NOMO-1 (cell line): ENCODE results near the gene ACSL3.
"Not testable (repeated sequence)": the region's sequence is repeated elsewhere in the genome, so short reads cannot be mapped to it uniquely, and the experiment has no call there.

Source experiments
- DNase-seq, 2 experiments: peaks; one replicate each; lab custom pipeline; 2025; ENCODE audit not compliant: unreplicated experiment in 2 of 2; lab: John Stamatoyannopoulos, UW

Gene ACSL3

DNA sequence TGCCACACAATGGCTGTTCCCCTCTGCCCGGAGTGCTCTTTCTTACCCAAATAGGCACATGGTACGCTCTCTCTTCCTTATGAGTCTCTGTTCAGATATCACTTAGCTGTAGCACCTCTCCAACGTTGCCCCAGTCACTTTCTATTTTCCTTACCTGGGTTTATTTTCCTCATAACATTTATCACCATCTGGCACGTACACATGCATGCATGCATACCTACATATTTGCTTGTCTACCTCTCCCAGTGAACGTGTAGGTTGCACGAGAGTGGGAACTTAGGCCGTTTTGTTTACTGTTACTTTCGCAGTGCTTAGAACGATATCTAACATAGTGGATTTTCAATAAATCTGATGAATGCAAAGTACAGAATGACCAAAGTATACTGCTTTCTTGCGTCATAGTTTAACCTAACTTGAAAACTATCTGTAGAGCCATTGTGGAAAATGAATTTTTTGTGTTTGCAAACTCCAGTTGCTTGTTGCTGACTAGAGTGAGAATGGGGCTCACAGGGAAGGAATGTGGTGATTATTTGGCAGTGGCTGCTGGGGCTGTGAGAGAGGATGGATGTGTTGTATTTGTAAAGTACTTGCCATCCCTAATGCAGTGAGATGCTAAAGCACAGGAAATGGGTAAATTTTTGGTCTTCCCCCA, 47.1 kb downstream of the ACSL3 start:
- DNase-seq: no peak

DNA sequence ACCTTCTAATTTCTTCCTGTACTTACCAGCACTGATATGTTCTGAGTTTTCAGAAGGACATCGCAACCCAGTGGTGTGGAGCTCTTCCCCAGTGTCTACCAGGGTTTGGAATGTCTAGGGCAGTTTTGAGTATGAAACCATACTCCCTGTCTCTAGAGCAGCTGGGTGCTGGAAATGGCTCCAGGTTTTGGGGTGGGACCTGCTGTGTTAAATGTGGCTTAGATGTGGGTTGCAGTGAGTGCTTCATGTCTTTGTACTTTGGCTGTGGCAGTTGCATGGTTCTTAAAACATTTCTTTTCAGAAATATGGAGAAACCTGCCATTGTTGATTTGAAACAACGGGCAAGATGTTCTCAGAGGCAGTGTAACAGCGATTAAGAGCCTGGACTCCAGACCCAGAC, 48.5 kb downstream of the ACSL3 start:
- DNase-seq: no peak

DNA sequence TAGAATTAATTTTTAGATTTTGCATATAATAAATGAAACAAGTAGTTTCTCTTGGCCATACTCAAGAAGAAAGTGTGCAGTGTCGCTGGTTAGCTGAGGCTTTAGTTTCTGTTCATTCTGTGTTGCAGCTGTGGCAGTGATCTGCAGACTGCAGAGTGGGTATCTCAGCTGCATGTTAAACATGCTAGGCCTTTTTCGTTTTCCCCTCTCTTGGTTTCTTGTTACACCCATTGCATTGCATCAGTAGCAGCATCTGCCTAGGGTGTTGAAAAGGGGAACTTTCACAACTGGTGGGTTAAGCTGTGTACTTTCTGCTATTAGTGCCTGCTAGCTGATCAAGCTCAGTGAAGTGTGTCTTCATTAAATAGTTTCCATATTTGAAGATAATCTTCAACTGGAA, 51.3 kb downstream of the ACSL3 start:
- DNase-seq: peak; percentile 82 to 97

DNA sequence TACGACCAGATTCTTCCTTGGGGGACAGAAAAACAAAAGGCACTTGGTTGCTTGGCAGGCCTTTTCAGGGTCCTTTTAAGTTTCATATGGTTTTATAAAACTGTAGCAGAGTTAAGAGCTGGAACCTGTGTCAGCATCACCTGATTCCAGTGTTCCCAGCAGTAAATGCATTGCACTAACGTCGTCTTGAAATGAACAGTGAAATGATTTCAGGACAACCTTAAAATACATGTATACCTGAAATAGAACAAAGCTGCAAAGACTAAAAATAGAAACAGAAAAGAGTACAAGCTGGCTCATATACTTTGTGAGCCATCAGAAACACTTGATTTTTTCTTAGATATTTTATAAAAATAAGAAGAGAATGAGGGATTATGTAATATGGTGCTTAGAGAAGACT, 51.9 kb downstream of the ACSL3 start:
- DNase-seq: no peak

DNA sequence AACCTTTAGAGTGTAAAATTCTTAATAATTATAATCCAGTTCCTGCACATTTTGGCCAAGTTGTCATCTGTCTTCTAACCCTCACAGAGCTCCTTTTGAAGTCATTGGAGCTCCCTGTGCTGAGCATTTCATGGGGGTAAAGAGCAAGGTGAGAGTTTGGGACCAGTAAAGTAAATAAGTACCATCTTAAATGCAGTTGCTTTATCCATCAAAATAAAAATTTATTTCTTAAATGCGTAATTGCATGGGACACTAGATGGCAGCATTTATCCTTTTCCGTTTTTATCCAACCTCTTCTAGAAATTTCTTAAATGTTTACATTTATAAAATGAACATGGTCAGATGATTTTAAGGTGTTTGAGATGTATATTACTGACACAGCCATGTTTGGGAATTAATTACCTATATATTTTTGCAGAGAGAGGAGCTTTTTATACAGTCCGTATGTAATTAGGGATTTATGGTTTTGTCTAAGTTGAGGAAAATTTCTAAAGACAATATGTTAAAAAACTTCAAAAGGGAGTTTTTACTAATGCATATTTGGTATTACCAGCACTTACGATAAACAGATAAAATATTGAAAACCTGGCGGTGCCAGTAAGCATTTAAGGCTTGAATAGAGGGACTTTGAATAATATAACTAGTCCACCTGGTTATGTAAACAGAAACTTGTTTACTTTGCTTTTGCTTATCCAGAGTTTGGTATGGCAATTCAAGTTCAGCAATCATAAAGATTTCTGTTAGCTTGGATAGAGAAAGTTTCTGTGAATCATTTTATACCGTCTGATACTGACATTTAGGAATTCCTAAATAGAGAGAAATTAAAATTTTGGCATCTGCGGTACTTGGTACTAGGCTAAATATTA, 54.5 kb downstream of the ACSL3 start:
- no peak for DNase-seq

DNA sequence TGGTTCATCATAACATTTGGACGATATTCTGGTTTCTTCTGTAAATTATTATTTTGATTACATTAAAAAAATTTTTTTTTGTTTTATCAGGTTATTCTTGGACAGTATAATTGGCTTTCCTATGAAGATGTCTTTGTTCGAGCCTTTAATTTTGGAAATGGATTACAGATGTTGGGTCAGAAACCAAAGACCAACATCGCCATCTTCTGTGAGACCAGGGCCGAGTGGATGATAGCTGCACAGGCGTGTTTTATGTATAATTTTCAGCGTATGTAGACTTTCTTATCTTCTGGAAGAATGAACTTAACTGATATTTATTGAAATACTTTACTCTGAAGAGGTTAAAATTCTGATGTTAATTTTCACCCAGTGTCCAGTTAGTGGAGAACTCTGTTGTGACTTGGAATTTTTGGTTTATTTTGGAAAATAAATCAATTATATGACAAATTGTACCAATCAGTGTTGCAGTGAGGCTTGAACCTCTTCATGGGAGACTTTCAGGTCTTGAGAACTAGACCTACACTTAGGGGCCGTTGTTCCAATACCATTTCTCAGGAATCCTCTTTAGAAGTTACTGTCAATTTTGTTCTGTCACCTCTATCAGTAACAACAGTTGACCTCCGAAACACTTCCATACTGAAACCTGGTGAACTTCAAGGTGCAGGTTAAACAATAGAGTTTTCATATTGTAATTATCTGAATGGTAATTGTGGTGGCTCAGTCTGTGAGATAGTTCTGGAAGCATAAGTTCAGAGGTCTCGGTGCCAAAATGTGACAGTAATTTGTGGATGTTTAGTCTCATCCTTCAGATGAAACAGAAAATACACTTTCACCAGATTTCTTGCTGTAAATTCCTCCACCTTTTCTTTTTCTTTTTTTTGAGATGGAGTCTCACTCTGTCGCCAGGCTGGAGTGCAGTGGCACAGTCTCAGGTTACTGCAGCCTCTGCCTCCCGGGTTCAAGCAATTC, 55.7 kb downstream of the ACSL3 start:
- no peak for DNase-seq

DNA sequence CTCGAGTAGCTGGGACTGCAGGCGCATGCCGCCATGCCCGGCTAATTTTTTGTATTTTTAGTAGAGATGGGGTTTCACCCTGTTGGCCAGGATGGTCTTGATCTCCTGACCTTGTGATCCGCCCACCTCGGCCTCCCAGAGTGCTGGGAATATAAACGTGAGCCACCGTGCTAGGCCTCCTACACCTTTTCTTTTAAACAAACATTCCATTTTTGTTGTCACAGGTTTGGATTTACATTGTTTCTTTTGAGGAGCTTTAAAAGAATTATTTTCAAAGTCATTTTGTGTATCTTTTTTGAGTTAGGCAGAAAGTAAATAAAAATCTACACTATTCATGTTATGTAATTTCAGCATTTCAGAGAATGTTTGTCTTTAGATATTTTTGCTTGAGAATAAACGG, 56.4 kb downstream of the ACSL3 start:
- not testable (repeated sequence) for DNase-seq

DNA sequence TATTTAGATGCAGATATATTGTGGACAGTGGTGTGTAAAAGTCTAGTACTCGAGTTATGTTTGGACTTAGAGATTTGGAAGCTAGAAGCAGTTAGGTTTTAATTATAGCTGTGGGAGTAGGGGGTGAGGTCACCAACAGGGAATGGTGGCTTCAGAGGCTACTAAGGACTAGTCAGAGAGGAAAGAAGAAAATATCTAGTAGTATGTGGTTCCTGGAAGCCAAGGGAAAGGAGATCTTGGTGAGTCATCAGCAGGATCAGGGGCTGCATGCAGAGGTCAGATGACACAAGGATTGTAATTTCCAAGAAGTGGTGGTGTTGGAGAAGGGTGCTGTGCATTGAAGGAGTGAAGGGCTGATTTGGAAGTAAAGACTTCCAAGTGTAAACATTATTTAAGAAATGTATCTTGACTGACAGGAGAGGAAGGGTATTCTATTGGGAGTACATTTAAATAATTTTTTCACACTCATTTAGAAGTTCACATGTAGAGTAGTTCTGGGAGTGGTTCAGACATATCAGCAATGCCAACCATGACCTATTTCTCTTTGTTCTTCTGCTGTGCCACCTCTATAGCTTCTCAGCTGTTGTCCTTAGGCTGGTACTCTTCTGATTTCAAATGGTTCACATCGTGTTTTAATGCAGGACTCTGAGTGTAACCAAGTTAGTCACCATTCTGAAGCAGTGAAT, 59.1 kb downstream of the ACSL3 start:
- no peak for DNase-seq

DNA sequence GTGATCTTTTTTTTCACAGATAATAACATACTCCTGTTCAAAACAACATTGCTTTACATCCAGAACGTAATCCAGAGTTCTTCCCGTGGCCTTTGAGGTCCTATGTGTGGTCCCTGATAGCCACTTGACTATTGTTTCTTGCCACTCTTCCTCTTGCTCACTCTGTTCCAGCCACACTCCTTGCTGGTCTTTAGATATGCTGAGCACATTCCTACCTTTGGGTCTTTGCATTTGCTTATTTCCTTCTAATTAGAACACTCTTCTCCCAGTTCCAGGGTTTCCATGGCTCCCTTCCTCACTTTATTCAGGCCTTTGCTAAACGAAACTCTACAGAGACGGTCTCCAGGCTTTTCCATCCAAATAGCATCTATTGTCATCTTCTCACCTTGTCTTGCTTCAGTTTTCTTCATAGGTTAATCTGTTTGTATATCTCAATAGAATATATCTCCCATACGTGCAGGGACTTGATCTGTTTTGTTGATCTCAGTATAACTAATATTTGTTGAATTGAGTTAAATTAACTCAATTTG, 59.9 kb downstream of the ACSL3 start:
- DNase-seq: no peak

DNA sequence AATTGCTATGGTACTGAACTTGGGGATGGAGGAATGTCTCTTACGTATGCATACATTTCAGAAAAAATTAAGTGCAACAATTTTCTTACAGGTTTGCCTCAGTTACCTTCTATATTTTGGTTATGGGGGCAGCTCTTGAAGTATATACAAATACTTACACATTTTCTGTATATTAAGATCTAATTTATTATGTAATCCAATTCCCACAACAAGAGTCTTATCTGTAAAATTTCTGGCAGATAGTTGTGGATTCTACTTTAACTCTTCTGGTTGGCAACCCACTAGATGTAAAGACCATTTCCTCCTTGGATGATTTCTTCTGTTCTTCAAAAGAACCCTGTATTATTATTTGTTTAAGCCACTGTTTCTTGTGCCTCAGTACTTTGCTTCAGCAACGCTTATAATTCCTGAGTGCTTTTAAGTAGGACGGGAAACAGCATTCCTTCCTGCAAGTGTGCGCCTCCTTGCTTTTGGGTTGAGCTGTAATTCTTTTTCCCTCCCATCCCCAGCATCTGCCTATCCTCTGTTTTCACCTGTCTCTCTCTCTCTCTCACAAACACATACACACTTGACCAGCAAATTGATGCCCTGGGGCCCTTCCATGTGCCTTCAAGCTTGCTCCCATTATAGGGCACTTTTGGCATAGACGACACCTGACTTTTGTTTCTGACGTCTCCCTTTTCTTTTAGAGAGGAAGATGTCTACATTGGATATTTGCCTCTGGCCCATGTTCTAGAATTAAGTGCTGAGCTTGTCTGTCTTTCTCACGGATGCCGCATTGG, 61.4 kb downstream of the ACSL3 start:
- no peak for DNase-seq

DNA sequence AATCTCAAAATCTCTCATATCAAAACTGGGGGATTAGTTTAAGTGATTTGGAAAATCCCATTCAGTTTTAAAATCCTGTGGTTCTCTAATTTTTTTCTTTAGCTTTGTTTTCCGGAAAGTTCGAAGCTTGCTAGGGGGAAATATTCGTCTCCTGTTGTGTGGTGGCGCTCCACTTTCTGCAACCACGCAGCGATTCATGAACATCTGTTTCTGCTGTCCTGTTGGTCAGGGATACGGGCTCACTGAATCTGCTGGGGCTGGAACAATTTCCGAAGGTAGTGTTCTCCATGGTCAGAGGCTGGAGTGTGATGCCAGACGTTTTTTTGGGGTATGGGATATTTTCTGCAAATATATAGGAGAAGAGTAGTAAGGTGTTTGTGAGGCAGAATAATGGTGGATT, 66.1 kb downstream of the ACSL3 start:
- DNase-seq: no peak

DNA sequence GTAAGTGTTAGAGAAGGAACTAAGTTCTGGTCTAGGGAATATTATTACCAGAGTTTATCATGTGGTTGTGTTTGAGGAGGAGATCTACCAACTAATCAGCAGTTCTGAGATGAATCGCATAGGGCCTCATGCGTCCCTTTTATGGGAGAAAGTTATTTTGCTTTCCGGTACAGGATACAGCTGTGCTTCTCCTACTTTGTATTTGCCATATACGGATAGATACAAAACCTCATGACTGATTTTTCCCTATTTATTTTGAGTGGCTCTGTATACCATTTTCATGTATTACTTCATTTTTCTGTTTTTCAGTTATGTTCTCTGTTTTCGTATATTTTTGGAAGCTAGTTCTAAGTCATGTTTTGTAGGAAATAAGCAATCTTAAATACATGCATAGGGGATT, 66.8 kb downstream of the ACSL3 start:
- no peak for DNase-seq

DNA sequence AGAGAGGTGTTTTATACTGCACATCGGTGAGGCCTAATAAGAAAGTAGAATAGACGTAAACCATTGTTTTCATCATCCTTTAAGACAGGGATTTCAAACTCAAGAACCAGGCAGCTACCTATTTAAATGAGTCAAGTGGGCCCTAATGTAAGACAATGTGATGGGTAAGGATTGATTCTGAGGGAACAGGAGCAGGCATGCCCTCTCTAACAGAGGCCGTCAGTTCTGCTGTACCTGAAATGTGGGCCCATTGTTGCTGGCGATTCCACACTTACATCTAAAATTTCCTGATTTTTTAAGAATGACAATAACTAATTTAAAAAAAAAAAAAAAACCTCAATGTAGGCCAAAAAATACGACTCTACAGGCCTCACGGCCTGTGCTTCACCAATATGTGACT, 67.5 kb downstream of the ACSL3 start:
- no peak for DNase-seq

DNA sequence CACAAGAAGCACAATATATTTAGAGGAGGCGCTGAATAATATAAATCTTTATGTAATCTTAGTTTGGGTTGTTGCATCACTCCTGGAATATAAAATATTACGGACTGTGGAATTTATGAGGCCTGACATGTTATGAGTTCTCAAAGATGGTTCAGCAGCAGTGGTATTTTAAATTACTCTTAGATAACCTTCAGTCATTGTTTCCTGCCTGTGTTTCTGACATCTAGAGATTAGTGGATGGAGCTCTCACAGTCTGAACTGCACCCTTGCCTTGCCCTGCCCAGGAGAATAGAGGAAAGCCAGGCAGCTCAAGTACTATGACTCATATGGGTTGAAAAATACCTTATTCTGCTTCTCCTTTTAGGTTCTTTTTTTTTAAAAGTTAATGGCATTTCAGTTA, 70.0 kb downstream of the ACSL3 start:
- peak; percentile 45 to 75 for DNase-seq

DNA sequence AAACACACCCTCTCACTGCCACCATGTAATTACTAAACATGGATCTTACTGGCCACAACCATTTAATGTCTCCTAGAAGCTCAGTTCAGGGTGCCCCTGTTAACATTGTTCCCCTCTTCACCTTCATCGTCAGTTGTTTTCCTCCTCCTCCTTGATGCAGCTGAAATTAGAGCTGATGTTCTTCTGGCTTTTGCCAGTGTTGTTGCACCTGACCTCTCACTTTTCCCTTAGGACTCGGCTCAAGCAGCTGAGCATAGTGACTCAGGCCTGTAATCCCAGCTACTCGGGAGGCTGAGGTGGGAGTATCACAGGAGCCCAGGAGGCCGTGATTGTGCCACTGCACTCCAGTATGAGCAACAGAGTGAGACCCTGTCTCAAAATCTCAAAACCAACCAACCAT, 70.8 kb downstream of the ACSL3 start:
- no peak for DNase-seq

DNA sequence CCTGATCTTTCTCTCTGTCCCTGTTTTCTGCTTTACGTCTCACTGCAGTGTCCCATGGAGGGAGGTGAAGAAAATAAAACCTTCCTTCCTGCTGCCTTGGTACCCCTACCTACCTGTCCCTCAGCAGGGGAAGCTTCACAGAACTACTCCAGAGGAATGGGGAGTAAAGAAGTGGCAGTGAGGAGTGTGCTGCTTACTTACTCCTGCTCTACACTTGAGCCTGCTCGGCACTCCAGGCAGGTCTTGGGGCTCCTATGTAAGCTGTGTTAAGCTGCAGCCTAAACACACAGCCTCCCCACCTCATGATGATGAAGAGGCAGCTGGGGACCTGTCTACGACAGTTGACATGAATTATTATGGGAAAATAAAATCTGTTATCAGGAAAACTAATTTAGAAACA, 72.6 kb downstream of the ACSL3 start:
- no peak for DNase-seq

DNA sequence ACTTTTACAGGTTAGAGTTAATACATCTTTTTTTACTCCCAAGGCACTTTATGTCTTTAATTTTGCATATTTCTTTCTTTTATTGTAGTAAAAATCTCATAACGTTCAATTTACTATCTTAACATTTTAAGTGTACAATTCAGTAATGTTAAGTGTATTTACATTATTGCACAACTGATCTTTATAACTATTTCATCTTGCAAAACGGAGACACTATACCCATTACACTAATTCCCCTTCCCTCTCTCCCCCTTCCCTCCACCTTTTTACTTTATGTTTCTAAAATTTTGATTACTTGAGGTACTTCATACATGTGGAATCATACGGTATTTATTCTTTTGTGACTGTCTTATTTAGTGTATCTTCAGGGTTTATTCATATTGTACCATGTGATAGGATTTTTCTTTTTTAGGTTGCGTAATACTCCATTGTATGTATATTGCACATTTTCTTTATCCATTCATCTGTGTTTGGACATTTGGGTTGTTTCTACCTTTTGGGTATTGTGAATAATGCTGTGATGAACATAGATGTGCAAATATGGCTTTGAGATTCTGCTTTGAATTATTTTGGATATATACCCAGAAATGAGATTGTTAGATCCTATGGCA, 75.0 kb downstream of the ACSL3 start:
- DNase-seq: no peak

DNA sequence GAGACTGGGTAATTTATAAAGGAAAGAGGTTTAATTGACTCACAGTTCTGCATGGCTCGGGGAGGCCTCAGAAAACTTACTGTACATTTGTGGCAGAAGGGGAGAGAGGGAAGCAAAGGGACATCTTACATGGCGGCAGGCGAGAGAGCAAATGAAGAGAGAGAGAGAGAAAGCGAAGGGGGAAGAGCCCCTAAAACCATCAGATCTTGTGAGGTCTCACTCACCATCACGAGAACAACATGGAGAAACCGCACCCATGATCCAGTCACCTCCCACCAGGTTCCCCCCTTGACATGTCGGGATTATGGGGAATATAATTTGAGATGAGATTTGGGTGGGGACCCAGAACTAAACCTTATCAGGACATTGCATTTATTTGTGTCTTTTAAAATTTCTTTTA, 75.9 kb downstream of the ACSL3 start:
- no peak for DNase-seq

DNA sequence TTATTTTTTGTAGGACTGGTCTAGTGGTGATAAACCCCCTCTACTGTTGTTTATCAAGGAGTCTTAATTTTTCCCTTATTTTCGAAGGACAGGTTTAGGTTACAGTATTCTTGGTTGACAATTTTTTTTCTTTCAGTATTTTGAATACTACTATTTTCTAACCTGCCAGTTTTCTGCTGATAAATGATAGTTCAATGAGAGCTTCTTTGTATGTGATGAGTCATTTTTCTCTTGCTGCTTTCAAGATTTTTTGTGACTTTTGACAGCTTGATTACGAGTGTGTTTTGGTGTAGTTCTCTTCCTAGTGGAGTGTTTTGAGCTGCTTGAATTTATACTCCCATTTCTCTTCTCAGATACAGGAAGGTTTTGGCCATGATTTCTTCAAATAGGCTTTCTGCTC, 77.5 kb downstream of the ACSL3 start:
- no peak for DNase-seq
